Hair follicle dermal papilla cell (primary cell): ENCODE data around the gene GABRR1. TPM values are rescaled to one million over a fixed set of nuclear protein-coding genes. Genes with fewer than 3 reads are reported as not detected.

Source experiments
- total RNA-seq: library from RNA; depleted of rRNA; stranded (reverse); fragments of >200 nt; gene quantifications from 2 replicates; pipeline ENCODE4 v1.2.3, GENCODE V29; 2012

Gene GABRR1
- total RNA-seq: not detected in 2 replicates

GRCh38 chr6:89217299-89217910 lies at the start of gene GABRR1:
TSS of gene GABRR1 (minus strand) at chr6:89217358. CDS start at chr6:89217322, 36 bp downstream.

GRCh38 chr6:89145956-89146717 lies 71.0 kb downstream of the GABRR1 start, which contains the start of gene PM20D2:
TSS of gene PM20D2 (plus strand) at chr6:89146055. CDS start at chr6:89146145, 90 bp downstream.

Other genes starting within 250 kb of the GABRR1 start
- gene PNRC1, start 136.6 kb downstream of the GABRR1 start, total RNA-seq: 91.0 and 123 TPM in 2 replicates
- gene SRSF12, start 99.3 kb downstream of the GABRR1 start, total RNA-seq: 0.32 and 0.36 TPM in 2 replicates
- 6.9 and 7.5 TPM in 2 replicates for gene PM20D2, start 71.3 kb downstream of the GABRR1 start, total RNA-seq
- 0.16 TPM in 1 of 2 replicates, not detected in the other for gene GABRR2, start 97.9 kb upstream of the GABRR1 start, total RNA-seq
- 41.2 and 46.6 TPM in 2 replicates for gene UBE2J1, start 135.4 kb upstream of the GABRR1 start, total RNA-seq
- gene RRAGD, start 194.9 kb upstream of the GABRR1 start, total RNA-seq: 1.5 and 1.6 TPM in 2 replicates
- gene ANKRD6, start 215.8 kb upstream of the GABRR1 start, total RNA-seq: 8.1 and 9.4 TPM in 2 replicates